GM23338 (cell line): ENCODE measurements around the gene SYNE1. TPM values are rescaled to one million over a fixed set of nuclear protein-coding genes. Genes with fewer than 3 reads are reported as not detected.

ENCODE experiments used
- ATAC-seq: fragments of 200-7000 bp; cut with Tn5 transposase; 3 replicates; pipeline ENCODE4 v1.9.1; 2020
- DNase-seq: peaks from one replicate; pipeline ENCODE4 v3.0.0-alpha.2; 2015; ENCODE audit warnings: low spot score
- H2AFZ ChIP-seq: fragments of 200-600 bp; sonication (generic); 2 replicates; pipeline ENCODE4 v1.8.0; 2016; ENCODE audit warnings: antibody characterized with exemption, mild to moderate bottlenecking, moderate library complexity
- H3F3A ChIP-seq: fragments of 200-600 bp; sonication (generic); replicated peaks from 2 replicates; pipeline ENCODE4 v1.8.0; 2017; ENCODE audit warnings: antibody characterized with exemption, mixed run types, low read depth
- H3K27ac ChIP-seq: fragments of 200-600 bp; sonication (generic); 2 replicates; pipeline ENCODE4 v1.6.1; 2016; ENCODE audit warnings: low read depth
- H3K27me3 ChIP-seq: fragments of 200-600 bp; sonication (generic); 2 replicates; pipeline ENCODE4 v1.8.0; 2016; ENCODE audit warnings: mild to moderate bottlenecking, mixed run types, moderate library complexity; ENCODE audit not compliant: insufficient read depth
- H3K36me3 ChIP-seq: fragments of 200-600 bp; sonication (generic); 2 replicates; pipeline ENCODE4 v1.8.0; 2016; ENCODE audit warnings: mild to moderate bottlenecking; ENCODE audit not compliant: insufficient read depth
- H3K4me1 ChIP-seq: fragments of 200-600 bp; sonication (generic); 2 replicates; pipeline ENCODE4 v1.8.0; 2016; ENCODE audit warnings: mild to moderate bottlenecking, moderate library complexity; ENCODE audit not compliant: insufficient read depth
- H3K4me2 ChIP-seq: fragments of 200-600 bp; sonication (generic); 2 replicates; pipeline ENCODE4 v1.7.1; 2017; ENCODE audit warnings: mixed run types
- H3K4me3 ChIP-seq: fragments of 200-600 bp; sonication (generic); 2 replicates; pipeline ENCODE4 v1.6.1; 2016; ENCODE audit warnings: mixed run types
- H3K79me2 ChIP-seq: fragments of 200-600 bp; sonication (generic); replicated peaks from 2 replicates; pipeline ENCODE4 v1.8.0; 2017; ENCODE audit warnings: mild to moderate bottlenecking; ENCODE audit not compliant: insufficient read depth
- H3K9me2 ChIP-seq: fragments of 200-600 bp; sonication (generic); 2 replicates; pipeline ENCODE4 v1.8.0; 2017; ENCODE audit not compliant: insufficient read depth
- H4K20me1 ChIP-seq: fragments of 200-600 bp; sonication (generic); replicated peaks from 2 replicates; pipeline ENCODE4 v1.8.0; 2017; ENCODE audit warnings: mild to moderate bottlenecking; ENCODE audit not compliant: insufficient read depth
- H3K27ac Mint-ChIP-seq: 2 replicates; pipeline ENCODE4 v1.8.0; 2020; ENCODE audit warnings: inconsistent platforms, mild to moderate bottlenecking, moderate library complexity, mixed read lengths
- H3K27me3 Mint-ChIP-seq: 3 replicates; pipeline ENCODE4 v1.8.0; 2022; ENCODE audit warnings: low read depth, mild to moderate bottlenecking, moderate library complexity, mixed read lengths, inconsistent platforms; ENCODE audit not compliant: insufficient read depth, poor library complexity
- H3K36me3 Mint-ChIP-seq: 3 replicates; pipeline ENCODE4 v1.8.0; 2021; ENCODE audit warnings: low read depth, mild to moderate bottlenecking, inconsistent platforms, moderate library complexity, mixed read lengths
- H3K4me1 Mint-ChIP-seq: 3 replicates; pipeline ENCODE4 v1.8.0; 2020; ENCODE audit warnings: mild to moderate bottlenecking, inconsistent platforms, mixed read lengths
- H3K4me3 Mint-ChIP-seq: 3 replicates; pipeline ENCODE4 v1.8.0; 2021; ENCODE audit warnings: moderate library complexity, mild to moderate bottlenecking, inconsistent platforms, mixed read lengths
- H3K9me3 Mint-ChIP-seq: 3 replicates; pipeline ENCODE4 v1.8.0; 2020; ENCODE audit warnings: moderate library complexity, mild to moderate bottlenecking, inconsistent platforms, mixed read lengths
- CREB1 ChIP-seq: fragments of 250-450 bp; sonication (Bioruptor Pico); IDR thresholded peaks from 2 replicates; pipeline ENCODE4 v1.5.0; 2020; ENCODE audit warnings: low read depth, mild to moderate bottlenecking, moderate library complexity
- EZH2 ChIP-seq: fragments of 200-600 bp; sonication (generic); IDR thresholded peaks from one replicate; pipeline ENCODE4 v1.8.0; 2017; ENCODE audit warnings: antibody characterized with exemption, mild to moderate bottlenecking, low read depth; ENCODE audit not compliant: unreplicated experiment
- EZH2phosphoT487 ChIP-seq: fragments of 200-600 bp; sonication (generic); IDR thresholded peaks from one replicate; pipeline ENCODE4 v1.8.1; 2018; ENCODE audit warnings: antibody characterized with exemption; ENCODE audit not compliant: unreplicated experiment
- JUNB ChIP-seq: IDR thresholded peaks from one replicate; pipeline ENCODE4 v1.6.1; 2016; ENCODE audit warnings: antibody characterized with exemption; ENCODE audit not compliant: unreplicated experiment
- NANOG ChIP-seq: IDR thresholded peaks from 2 replicates; pipeline ENCODE4 v1.6.1; 2016; ENCODE audit warnings: antibody characterized with exemption, borderline replicate concordance
- POLR2AphosphoS5 ChIP-seq: IDR thresholded peaks from 2 replicates; pipeline ENCODE4 v1.6.1; 2016; ENCODE audit warnings: antibody characterized with exemption, low read depth
- STAT1 ChIP-seq: IDR thresholded peaks from one replicate; pipeline ENCODE4 v1.6.1; 2016; ENCODE audit warnings: antibody characterized with exemption; ENCODE audit not compliant: unreplicated experiment
- ZNF114 ChIP-seq: fragments of 250-450 bp; sonication (Bioruptor Pico); IDR thresholded peaks from 2 replicates; pipeline ENCODE4 v1.5.0; 2020; ENCODE audit warnings: mild to moderate bottlenecking, moderate library complexity
- ZNF331 ChIP-seq: fragments of 250-450 bp; sonication (Bioruptor Pico); IDR thresholded peaks from 2 replicates; pipeline ENCODE4 v1.5.0; 2020; ENCODE audit warnings: low read depth, mild to moderate bottlenecking, moderate library complexity
- polyA plus RNA-seq: library from polyadenylated mRNA; unstranded; fragments of >200 nt; fragmentation: Nextera tagmentation; extraction: Ambion mirVana; gene quantifications from 2 replicates; pipeline ENCODE4 v1.2.1, GENCODE V29; 2016
- total RNA-seq: library from RNA; depleted of rRNA; stranded (reverse); fragments of >200 nt; shearing (Covaris generic); gene quantifications from 2 replicates; pipeline ENCODE4 v1.2.3, GENCODE V29; 2014
- TF ChIP-seq, protein P1 (sequence below): IDR thresholded peaks from 2 replicates; pipeline ENCODE4 v1.6.1; 2016; ENCODE audit warnings: antibody characterized with exemption
- TF ChIP-seq, protein P2 (sequence below), 2 experiments: fragments of 200-600 bp in 1 of 2; sonication (generic) in 1 of 2; conservative IDR thresholded peaks; 2 replicates each; pipeline versions ENCODE4 v1.5.1 to v1.6.1; 2016 to 2017; ENCODE audit warnings: antibody characterized with exemption in 2 of 2, low read depth in 2 of 2, mild to moderate bottlenecking in 2 of 2, moderate library complexity in 1 of 2
- TF ChIP-seq, protein P3 (sequence below): fragments of 250-450 bp; sonication (Bioruptor Pico); IDR thresholded peaks from 2 replicates; pipeline ENCODE4 v1.5.0; 2020; ENCODE audit warnings: mild to moderate bottlenecking, moderate library complexity
- TF ChIP-seq, protein P4 (sequence below): IDR thresholded peaks from one replicate; pipeline ENCODE4 v1.6.1; 2018; ENCODE audit warnings: antibody characterized with exemption; ENCODE audit not compliant: unreplicated experiment

Gene SYNE1
- total and polyA plus RNA-seq, 2 experiments from 2014 or later: 3.9 to 13.6 TPM

DNA sequence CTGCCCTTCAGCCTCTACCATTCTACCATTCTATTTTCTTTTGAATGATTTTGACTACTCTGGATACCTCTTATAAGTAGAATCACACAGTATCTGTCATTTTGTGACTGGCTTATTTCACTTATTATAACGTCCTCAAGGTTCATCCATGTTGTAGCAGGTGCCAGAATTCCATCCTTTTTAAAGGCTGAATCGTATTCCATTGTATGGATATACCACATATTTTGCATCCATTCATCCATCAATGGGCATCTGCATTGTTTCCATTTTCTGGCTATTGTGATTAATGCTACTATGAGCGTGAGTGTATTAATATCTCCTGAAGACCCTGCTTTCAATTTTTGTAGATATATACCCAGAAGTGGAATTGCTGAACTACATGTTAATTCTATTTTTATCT is 105.5 kb downstream of the SYNE1 start:
- H3K4me3 ChIP-seq: no peak overlapping the region
- TF ChIP-seq EZH2: no peak
- TF ChIP-seq ZNF331: no peak
- TF ChIP-seq CREB1 (CRISPR knock-in tag): no peak
- TF ChIP-seq, protein P1, sequence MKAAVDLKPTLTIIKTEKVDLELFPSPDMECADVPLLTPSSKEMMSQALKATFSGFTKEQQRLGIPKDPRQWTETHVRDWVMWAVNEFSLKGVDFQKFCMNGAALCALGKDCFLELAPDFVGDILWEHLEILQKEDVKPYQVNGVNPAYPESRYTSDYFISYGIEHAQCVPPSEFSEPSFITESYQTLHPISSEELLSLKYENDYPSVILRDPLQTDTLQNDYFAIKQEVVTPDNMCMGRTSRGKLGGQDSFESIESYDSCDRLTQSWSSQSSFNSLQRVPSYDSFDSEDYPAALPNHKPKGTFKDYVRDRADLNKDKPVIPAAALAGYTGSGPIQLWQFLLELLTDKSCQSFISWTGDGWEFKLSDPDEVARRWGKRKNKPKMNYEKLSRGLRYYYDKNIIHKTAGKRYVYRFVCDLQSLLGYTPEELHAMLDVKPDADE: no peak
- no peak for TF ChIP-seq NANOG
- TF ChIP-seq, protein P2, sequence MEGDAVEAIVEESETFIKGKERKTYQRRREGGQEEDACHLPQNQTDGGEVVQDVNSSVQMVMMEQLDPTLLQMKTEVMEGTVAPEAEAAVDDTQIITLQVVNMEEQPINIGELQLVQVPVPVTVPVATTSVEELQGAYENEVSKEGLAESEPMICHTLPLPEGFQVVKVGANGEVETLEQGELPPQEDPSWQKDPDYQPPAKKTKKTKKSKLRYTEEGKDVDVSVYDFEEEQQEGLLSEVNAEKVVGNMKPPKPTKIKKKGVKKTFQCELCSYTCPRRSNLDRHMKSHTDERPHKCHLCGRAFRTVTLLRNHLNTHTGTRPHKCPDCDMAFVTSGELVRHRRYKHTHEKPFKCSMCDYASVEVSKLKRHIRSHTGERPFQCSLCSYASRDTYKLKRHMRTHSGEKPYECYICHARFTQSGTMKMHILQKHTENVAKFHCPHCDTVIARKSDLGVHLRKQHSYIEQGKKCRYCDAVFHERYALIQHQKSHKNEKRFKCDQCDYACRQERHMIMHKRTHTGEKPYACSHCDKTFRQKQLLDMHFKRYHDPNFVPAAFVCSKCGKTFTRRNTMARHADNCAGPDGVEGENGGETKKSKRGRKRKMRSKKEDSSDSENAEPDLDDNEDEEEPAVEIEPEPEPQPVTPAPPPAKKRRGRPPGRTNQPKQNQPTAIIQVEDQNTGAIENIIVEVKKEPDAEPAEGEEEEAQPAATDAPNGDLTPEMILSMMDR (conservative IDR thresholded peaks at IDR 0.05; ENCODE audit: low read depth in 2 of 2): no peak
- TF ChIP-seq, protein P3, sequence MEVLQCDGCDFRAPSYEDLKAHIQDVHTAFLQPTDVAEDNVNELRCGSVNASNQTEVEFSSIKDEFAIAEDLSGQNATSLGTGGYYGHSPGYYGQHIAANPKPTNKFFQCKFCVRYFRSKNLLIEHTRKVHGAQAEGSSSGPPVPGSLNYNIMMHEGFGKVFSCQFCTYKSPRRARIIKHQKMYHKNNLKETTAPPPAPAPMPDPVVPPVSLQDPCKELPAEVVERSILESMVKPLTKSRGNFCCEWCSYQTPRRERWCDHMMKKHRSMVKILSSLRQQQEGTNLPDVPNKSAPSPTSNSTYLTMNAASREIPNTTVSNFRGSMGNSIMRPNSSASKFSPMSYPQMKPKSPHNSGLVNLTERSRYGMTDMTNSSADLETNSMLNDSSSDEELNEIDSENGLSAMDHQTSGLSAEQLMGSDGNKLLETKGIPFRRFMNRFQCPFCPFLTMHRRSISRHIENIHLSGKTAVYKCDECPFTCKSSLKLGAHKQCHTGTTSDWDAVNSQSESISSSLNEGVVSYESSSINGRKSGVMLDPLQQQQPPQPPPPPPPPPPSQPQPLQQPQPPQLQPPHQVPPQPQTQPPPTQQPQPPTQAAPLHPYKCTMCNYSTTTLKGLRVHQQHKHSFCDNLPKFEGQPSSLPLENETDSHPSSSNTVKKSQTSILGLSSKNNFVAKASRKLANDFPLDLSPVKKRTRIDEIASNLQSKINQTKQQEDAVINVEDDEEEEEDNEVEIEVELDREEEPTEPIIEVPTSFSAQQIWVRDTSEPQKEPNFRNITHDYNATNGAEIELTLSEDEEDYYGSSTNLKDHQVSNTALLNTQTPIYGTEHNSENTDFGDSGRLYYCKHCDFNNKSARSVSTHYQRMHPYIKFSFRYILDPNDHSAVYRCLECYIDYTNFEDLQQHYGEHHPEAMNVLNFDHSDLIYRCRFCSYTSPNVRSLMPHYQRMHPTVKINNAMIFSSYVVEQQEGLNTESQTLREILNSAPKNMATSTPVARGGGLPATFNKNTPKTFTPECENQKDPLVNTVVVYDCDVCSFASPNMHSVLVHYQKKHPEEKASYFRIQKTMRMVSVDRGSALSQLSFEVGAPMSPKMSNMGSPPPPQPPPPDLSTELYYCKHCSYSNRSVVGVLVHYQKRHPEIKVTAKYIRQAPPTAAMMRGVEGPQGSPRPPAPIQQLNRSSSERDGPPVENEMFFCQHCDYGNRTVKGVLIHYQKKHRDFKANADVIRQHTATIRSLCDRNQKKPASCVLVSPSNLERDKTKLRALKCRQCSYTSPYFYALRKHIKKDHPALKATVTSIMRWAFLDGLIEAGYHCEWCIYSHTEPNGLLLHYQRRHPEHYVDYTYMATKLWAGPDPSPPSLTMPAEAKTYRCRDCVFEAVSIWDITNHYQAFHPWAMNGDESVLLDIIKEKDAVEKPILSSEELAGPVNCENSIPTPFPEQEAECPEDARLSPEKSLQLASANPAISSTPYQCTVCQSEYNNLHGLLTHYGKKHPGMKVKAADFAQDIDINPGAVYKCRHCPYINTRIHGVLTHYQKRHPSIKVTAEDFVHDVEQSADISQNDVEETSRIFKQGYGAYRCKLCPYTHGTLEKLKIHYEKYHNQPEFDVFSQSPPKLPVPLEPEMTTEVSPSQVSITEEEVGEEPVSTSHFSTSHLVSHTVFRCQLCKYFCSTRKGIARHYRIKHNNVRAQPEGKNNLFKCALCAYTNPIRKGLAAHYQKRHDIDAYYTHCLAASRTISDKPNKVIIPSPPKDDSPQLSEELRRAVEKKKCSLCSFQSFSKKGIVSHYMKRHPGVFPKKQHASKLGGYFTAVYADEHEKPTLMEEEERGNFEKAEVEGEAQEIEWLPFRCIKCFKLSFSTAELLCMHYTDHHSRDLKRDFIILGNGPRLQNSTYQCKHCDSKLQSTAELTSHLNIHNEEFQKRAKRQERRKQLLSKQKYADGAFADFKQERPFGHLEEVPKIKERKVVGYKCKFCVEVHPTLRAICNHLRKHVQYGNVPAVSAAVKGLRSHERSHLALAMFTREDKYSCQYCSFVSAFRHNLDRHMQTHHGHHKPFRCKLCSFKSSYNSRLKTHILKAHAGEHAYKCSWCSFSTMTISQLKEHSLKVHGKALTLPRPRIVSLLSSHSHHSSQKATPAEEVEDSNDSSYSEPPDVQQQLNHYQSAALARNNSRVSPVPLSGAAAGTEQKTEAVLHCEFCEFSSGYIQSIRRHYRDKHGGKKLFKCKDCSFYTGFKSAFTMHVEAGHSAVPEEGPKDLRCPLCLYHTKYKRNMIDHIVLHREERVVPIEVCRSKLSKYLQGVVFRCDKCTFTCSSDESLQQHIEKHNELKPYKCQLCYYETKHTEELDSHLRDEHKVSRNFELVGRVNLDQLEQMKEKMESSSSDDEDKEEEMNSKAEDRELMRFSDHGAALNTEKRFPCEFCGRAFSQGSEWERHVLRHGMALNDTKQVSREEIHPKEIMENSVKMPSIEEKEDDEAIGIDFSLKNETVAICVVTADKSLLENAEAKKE: no peak
- no peak for TF ChIP-seq POLR2AphosphoS5
- TF ChIP-seq STAT1: no peak
- TF ChIP-seq EZH2phosphoT487: no peak
- no peak for TF ChIP-seq JUNB
- TF ChIP-seq, protein P4, sequence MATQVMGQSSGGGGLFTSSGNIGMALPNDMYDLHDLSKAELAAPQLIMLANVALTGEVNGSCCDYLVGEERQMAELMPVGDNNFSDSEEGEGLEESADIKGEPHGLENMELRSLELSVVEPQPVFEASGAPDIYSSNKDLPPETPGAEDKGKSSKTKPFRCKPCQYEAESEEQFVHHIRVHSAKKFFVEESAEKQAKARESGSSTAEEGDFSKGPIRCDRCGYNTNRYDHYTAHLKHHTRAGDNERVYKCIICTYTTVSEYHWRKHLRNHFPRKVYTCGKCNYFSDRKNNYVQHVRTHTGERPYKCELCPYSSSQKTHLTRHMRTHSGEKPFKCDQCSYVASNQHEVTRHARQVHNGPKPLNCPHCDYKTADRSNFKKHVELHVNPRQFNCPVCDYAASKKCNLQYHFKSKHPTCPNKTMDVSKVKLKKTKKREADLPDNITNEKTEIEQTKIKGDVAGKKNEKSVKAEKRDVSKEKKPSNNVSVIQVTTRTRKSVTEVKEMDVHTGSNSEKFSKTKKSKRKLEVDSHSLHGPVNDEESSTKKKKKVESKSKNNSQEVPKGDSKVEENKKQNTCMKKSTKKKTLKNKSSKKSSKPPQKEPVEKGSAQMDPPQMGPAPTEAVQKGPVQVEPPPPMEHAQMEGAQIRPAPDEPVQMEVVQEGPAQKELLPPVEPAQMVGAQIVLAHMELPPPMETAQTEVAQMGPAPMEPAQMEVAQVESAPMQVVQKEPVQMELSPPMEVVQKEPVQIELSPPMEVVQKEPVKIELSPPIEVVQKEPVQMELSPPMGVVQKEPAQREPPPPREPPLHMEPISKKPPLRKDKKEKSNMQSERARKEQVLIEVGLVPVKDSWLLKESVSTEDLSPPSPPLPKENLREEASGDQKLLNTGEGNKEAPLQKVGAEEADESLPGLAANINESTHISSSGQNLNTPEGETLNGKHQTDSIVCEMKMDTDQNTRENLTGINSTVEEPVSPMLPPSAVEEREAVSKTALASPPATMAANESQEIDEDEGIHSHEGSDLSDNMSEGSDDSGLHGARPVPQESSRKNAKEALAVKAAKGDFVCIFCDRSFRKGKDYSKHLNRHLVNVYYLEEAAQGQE: no peak
- no peak for TF ChIP-seq ZNF114 (CRISPR knock-in tag)
- H3K4me1 ChIP-seq: no peaks in the 10 kb centered on the region
- no peaks in the 10 kb centered on the region for H3K9me2 ChIP-seq
- ATAC-seq: no peak
- no peak for DNase-seq
- H2AFZ ChIP-seq: no peak overlapping the region
- Mint-ChIP-seq H3K36me3 (no peaks in the 10 kb centered on the region), H3K4me1 (no peaks in the 10 kb centered on the region), H3K27ac (no peak overlapping the region), H3K27me3 (peaks cover 3% of the 10 kb centered on the region), H3K9me3 (no peaks in the 10 kb centered on the region; the same call in 2 of the 3 replicates), H3K4me3 (no peak overlapping the region)
- H3K27ac ChIP-seq: no peak overlapping the region
- no peaks in the 10 kb centered on the region for H3F3A ChIP-seq
- no peaks in the 10 kb centered on the region for H3K36me3 ChIP-seq
- no peaks in the 10 kb centered on the region for H3K27me3 ChIP-seq
- no peaks in the 10 kb centered on the region for H3K79me2 ChIP-seq
- H3K4me2 ChIP-seq: no peak overlapping the region
- H4K20me1 ChIP-seq: no peaks in the 10 kb centered on the region
